ENCODE results near the gene MRPS23. TPM values are rescaled to one million over a fixed set of nuclear protein-coding genes. Genes with fewer than 3 reads are reported as not detected.

Gene MRPS23
- total RNA-seq, 4 donors from 2014 or later: 5.9 to 35.2 (median 16.8) TPM

GRCh38 chr17:57785022-57785421, 64.8 kb downstream of the MRPS23 start:
- Histone ChIP-seq H3K9me3 (no peaks in the 10 kb centered on the region), H3K4me1 (no peaks in the 10 kb centered on the region), H3K27me3 (no peaks in the 10 kb centered on the region), H3K4me3 (no peak overlapping the region), H3K27ac (no peak overlapping the region), H3K36me3 (no peaks in the 10 kb centered on the region)
- TF ChIP-seq POLR2A (IDR thresholded peaks at IDR 0.05) (no peak), CTCF (IDR thresholded peaks at IDR 0.05) (no peak)
- peak in 1 of 2 donors; percentile 20 for DNase-seq
- intact Hi-C loops (cut with DNase I; ENCODE audit: low total_unique reads): no loop called here

Small RNA genes within 50 kb of the gene (small RNA-seq; reads per million reads assigned to genes)
- gene RN7SKP94: not detected

Other genes starting within 250 kb of the MRPS23 start
- not detected for gene CCDC182, start 104.7 kb downstream of the MRPS23 start, total RNA-seq
- gene CUEDC1, start 105.4 kb upstream of the MRPS23 start, total RNA-seq: 10 to 100 TPM in 3 of 4 donors, 1 to 10 TPM in 1; 7.9 to 63.6 (median 18.8) TPM
- 100 to 1,000 TPM in 2 of 4 donors, 10 to 100 TPM in 2; 58.8 to 133 (median 110) TPM for gene VEZF1, start 138.2 kb upstream of the MRPS23 start, total RNA-seq
- gene SRSF1, start 157.2 kb upstream of the MRPS23 start, total RNA-seq: 100 to 1,000 TPM; 116 to 429 (median 147) TPM
- gene DYNLL2, start 233.4 kb upstream of the MRPS23 start, total RNA-seq: 10 to 100 TPM in 3 of 4 donors, 1 to 10 TPM in 1; 6.1 to 37.8 (median 23.2) TPM